Measurements from ENCODE around the gene ACY1.

The ACY1 gene

GRCh38 chr3:52004163-52004787 lies 20.9 kb downstream of the ACY1 start:
- DNase-seq (ENCODE audit: low read depth in 2 of 3, low spot score in 1 of 3), result no peak

- DNase-seq (ENCODE audit: low read depth in 2 of 3, low spot score in 1 of 3), result no peak
These were observed 21.6 kb downstream of the ACY1 start for GRCh38 chr3:52004906-52005395.

GRCh38 chr3:52005571-52005986 lies 22.2 kb downstream of the ACY1 start:
- no peak for DNase-seq (ENCODE audit: low read depth in 2 of 3, low spot score in 1 of 3)

GRCh38 chr3:52006017-52006819 lies 22.9 kb downstream of the ACY1 start:
- DNase-seq (ENCODE audit: low read depth in 2 of 3, low spot score in 1 of 3), result no peak

- no peak for DNase-seq (ENCODE audit: low read depth in 2 of 3, low spot score in 1 of 3)
These were observed 23.4 kb downstream of the ACY1 start for GRCh38 chr3:52006820-52007133.

- DNase-seq (ENCODE audit: low read depth in 2 of 3, low spot score in 1 of 3), result no peak
These were observed 24.0 kb downstream of the ACY1 start for GRCh38 chr3:52007291-52007690.

GRCh38 chr3:52010431-52010830 lies 27.1 kb downstream of the ACY1 start:
- DNase-seq (ENCODE audit: low read depth in 2 of 3, low spot score in 1 of 3), result no peak

- no peak for DNase-seq (ENCODE audit: low read depth in 2 of 3, low spot score in 1 of 3)
These were observed 29.4 kb downstream of the ACY1 start for GRCh38 chr3:52012699-52013098.

- DNase-seq (ENCODE audit: low read depth in 2 of 3, low spot score in 1 of 3), result no peak
These were observed 30.7 kb downstream of the ACY1 start for GRCh38 chr3:52013802-52014598.

GRCh38 chr3:52014613-52015012 lies 31.3 kb downstream of the ACY1 start:
- no peak for DNase-seq (ENCODE audit: low read depth in 2 of 3, low spot score in 1 of 3)

GRCh38 chr3:52015438-52016228 lies 32.3 kb downstream of the ACY1 start:
- DNase-seq (ENCODE audit: low read depth in 2 of 3, low spot score in 1 of 3), result no peak

GRCh38 chr3:52017586-52017985 lies 34.3 kb downstream of the ACY1 start:
- DNase-seq (ENCODE audit: low read depth in 2 of 3, low spot score in 1 of 3), result no peak

GRCh38 chr3:52018319-52019000 lies 35.1 kb downstream of the ACY1 start:
- no peak for DNase-seq (ENCODE audit: low read depth in 2 of 3, low spot score in 1 of 3)

- no peak for DNase-seq (ENCODE audit: low read depth in 2 of 3, low spot score in 1 of 3)
These were observed 36.2 kb downstream of the ACY1 start for GRCh38 chr3:52019352-52020080.

- no peak for DNase-seq (ENCODE audit: low read depth in 2 of 3, low spot score in 1 of 3)
These were observed 37.5 kb downstream of the ACY1 start for GRCh38 chr3:52020796-52021195.

GRCh38 chr3:52021489-52022268 lies 38.3 kb downstream of the ACY1 start:
- DNase-seq (ENCODE audit: low read depth in 2 of 3, low spot score in 1 of 3), result no peak

GRCh38 chr3:52022323-52023100 lies 39.2 kb downstream of the ACY1 start:
- DNase-seq (ENCODE audit: low read depth in 2 of 3, low spot score in 1 of 3), result no peak

GRCh38 chr3:52023101-52023770 lies 39.9 kb downstream of the ACY1 start:
- no peak for DNase-seq (ENCODE audit: low read depth in 2 of 3, low spot score in 1 of 3)
